HepG2 (cell line): ENCODE measurements around the gene AKAP6. TPM values are rescaled to one million over a fixed set of nuclear protein-coding genes. Genes with fewer than 3 reads are reported as not detected.

ENCODE experiments used
- ATAC-seq: fragments of 200-7000 bp; cut with Tn5 transposase; 3 replicates; pipeline ENCODE4 v1.9.1; 2020; ENCODE audit warnings: mild to moderate bottlenecking, moderate library complexity
- BruUV-seq: library from RNA; stranded (reverse); fragments of 400-500 nt; replicated peaks from 2 replicates; lab custom pipeline; 2021; lab: Mats Ljungman, UMichigan
- CTCF ChIA-PET: fragments of 300-600 bp; formaldehyde crosslinking; extraction: SDS; loops from one replicate; lab custom pipeline; 2021; ENCODE audit warnings: low total read pairs, inconsistent platforms, low intra/inter-chr PET ratio; lab: Yijun Ruan, JAX
- POLR2A ChIA-PET: fragments of 350-600 bp; sonication (Branson Sonifier 250); formaldehyde crosslinking; loops from one replicate; lab custom pipeline; 2020; ENCODE audit warnings: antibody characterized with exemption, inconsistent platforms; lab: Yijun Ruan, JAX
- DNase-seq: peaks from one replicate; pipeline ENCODE4 v3.0.0-alpha.2; 2015; ENCODE audit warnings: low spot score
- FAIRE-seq: peaks from 3 replicates; lab custom pipeline; 2011; peaks lifted over from hg19 to GRCh38; lab: Jason Lieb, UNC
- H2AFZ ChIP-seq: one replicate; pipeline ENCODE4 v1.6.1; 2011; ENCODE audit warnings: low read length, inconsistent platforms
- H3K27ac ChIP-seq: fragments of 300-600 bp; 3 replicates; pipeline ENCODE4 v1.8.0; 2011; ENCODE audit warnings: mixed run types, mild to moderate bottlenecking, mixed read lengths, low read length, inconsistent platforms; ENCODE audit not compliant: insufficient read depth; ENCODE audit errors: extremely low read length
- H3K27me3 ChIP-seq, 2 experiments: fragments of 200-600 bp in 1 of 2; 2 replicates in 1 of 2; 3 replicates in 1 of 2; pipeline versions ENCODE4 v1.6.0 to v1.8.0; 2011; ENCODE audit warnings: low read length in 2 of 2, mild to moderate bottlenecking in 2 of 2, moderate library complexity in 2 of 2, inconsistent platforms in 1 of 2; ENCODE audit not compliant: insufficient read depth in 2 of 2, control insufficient read depth in 1 of 2
- H3K36me3 ChIP-seq, 2 experiments: fragments of 200-600 bp in 1 of 2; replicated peaks in 1 of 2; 2 replicates in 1 of 2; 3 replicates in 1 of 2; pipeline versions ENCODE4 v1.5.1 to v1.8.0; 2011; ENCODE audit warnings: low read length in 2 of 2, inconsistent platforms in 1 of 2; ENCODE audit not compliant: insufficient read depth in 2 of 2, control insufficient read depth in 1 of 2
- H3K4me1 ChIP-seq: 2 replicates; pipeline ENCODE4 v1.5.1; 2012; ENCODE audit warnings: low read length, inconsistent platforms; ENCODE audit not compliant: insufficient read depth
- H3K4me2 ChIP-seq: 2 replicates; pipeline ENCODE4 v1.6.0; 2011; ENCODE audit warnings: low read depth, low read length, inconsistent platforms
- H3K4me3 ChIP-seq, 3 experiments: fragments of 200-600 bp in 1 of 3; sonication (generic), shearing (Covaris generic) in 1 of 3; replicated peaks in 1 of 3; 2 replicates each; pipeline ENCODE4 v1.5.1; 2011 to 2016; ENCODE audit warnings: low read length in 3 of 3, inconsistent platforms in 2 of 3, low read depth in 2 of 3, mild to moderate bottlenecking in 2 of 3, control low read depth in 1 of 3, mixed read lengths in 1 of 3; ENCODE audit not compliant: insufficient read depth in 1 of 3
- H3K79me2 ChIP-seq: one replicate; pipeline ENCODE4 v1.6.1; 2011; ENCODE audit warnings: low read length, inconsistent platforms; ENCODE audit not compliant: insufficient read depth
- H3K9ac ChIP-seq: 2 replicates; pipeline ENCODE4 v1.6.0; 2011; ENCODE audit warnings: mild to moderate bottlenecking, low read depth, low read length, inconsistent platforms; ENCODE audit not compliant: insufficient read depth
- H3K9me3 ChIP-seq: 2 replicates; pipeline ENCODE4 v1.5.1; 2012; ENCODE audit warnings: mild to moderate bottlenecking, low read length
- H4K20me1 ChIP-seq: 2 replicates; pipeline ENCODE4 v1.6.0; 2011; ENCODE audit warnings: inconsistent platforms, mild to moderate bottlenecking, low read length, moderate library complexity; ENCODE audit not compliant: insufficient read depth
- MAFK ChIP-seq, 2 experiments: IDR thresholded peaks in 1 of 2; conservative IDR thresholded peaks in 1 of 2; 2 replicates each; pipeline ENCODE4 v1.6.1; 2011; ENCODE audit warnings: improper control_type of control experiment in 2 of 2, low read length in 2 of 2
- MIER3 ChIP-seq: IDR thresholded peaks from 2 replicates; pipeline ENCODE4 v1.6.1; 2016; ENCODE audit warnings: missing compliant biosample characterization, borderline replicate concordance
- NFE2L2 ChIP-seq: fragments of 150-350 bp; IDR thresholded peaks from 2 replicates; pipeline ENCODE4 v1.6.1; 2014; ENCODE audit warnings: low read length
- RELA ChIP-seq: sonication (generic); formaldehyde crosslinking; IDR thresholded peaks from 2 replicates; pipeline ENCODE4 v1.4.0; 2020; ENCODE audit warnings: missing genetic modification reagents
- SCMH1 ChIP-seq: sonication (generic); formaldehyde crosslinking; IDR thresholded peaks from 2 replicates; pipeline ENCODE4 v1.9.0; 2021; ENCODE audit warnings: missing genetic modification reagents, mild to moderate bottlenecking, borderline replicate concordance
- ZMAT3 ChIP-seq: sonication (generic); formaldehyde crosslinking; conservative IDR thresholded peaks from 2 replicates; pipeline ENCODE4 v1.7.0; 2021; ENCODE audit warnings: missing genetic modification reagents
- ZNF343 ChIP-seq: sonication (generic); formaldehyde crosslinking; IDR thresholded peaks from 2 replicates; pipeline ENCODE4 v1.4.0; 2020; ENCODE audit warnings: mild to moderate bottlenecking, missing genetic modification reagents
- ZNF607 ChIP-seq: sonication (generic); formaldehyde crosslinking; IDR thresholded peaks from 2 replicates; pipeline ENCODE4 v1.5.1; 2020; ENCODE audit warnings: missing genetic modification reagents, mild to moderate bottlenecking, borderline replicate concordance
- WGBS: methylation state at CpG from one replicate; pipeline ENCODE4 v1.1.6; 2017; ENCODE audit warnings: low lambda C conversion rate; 5-methylcytosine and 5-hydroxymethylcytosine counted together
- in situ Hi-C: cut with HindIII; loops from 2 replicates; pipeline ENCODE4 v1.10.0; 2017; ENCODE audit warnings: low pct_unique_long_range_greater_than_20kb; ENCODE audit not compliant: extremely low pct_ligation_motif_present
- intact Hi-C: fragments of 100-400 bp; cut with micrococcal nuclease; formaldehyde crosslinking; loops from one replicate; pipeline ENCODE4 v1.10.0; 2022; ENCODE audit not compliant: unreplicated experiment
- polyA plus RNA-seq, 8 experiments: library from polyadenylated mRNA; depleted of rRNA in 3 of 8; stranded (reverse) in 7 of 8; unstranded in 1 of 8; fragments of >200 nt; fragmentation: Illumina TruSeq in 4 of 8; extraction: Trizol in 4 of 8; gene quantifications; 2 replicates each; pipeline versions ENCODE4 v1.2.1 to v1.2.3, GENCODE V29; 2011 to 2016; ENCODE audit warnings: low read depth in 4 of 8, missing spikeins in 1 of 8, mixed read lengths in 1 of 8; ENCODE audit not compliant: insufficient read depth in 1 of 8
- total RNA-seq, 5 experiments: library from RNA; depleted of rRNA; stranded (reverse); fragments of >200 nt; fragmentation: Illumina TruSeq; extraction: Trizol; gene quantifications; 2 replicates each; pipeline ENCODE4 v1.2.3, GENCODE V29; 2016; ENCODE audit warnings: low read depth in 1 of 5
- TF ChIP-seq, protein P1 (sequence below): sonication (generic); formaldehyde crosslinking; IDR thresholded peaks from 2 replicates; pipeline ENCODE4 v1.5.0; 2020; ENCODE audit warnings: missing genetic modification reagents
- TF ChIP-seq, protein P2 (sequence below): sonication (generic); formaldehyde crosslinking; conservative IDR thresholded peaks from 2 replicates; pipeline ENCODE4 v1.5.0; 2020; ENCODE audit warnings: missing genetic modification reagents
- TF ChIP-seq, protein P3 (sequence below): sonication (generic); formaldehyde crosslinking; IDR thresholded peaks from 2 replicates; pipeline ENCODE4 v1.5.0; 2020; ENCODE audit warnings: mild to moderate bottlenecking, low read depth, missing genetic modification reagents, borderline replicate concordance

AKAP6 gene
- total and polyA plus RNA-seq, 2 of the 13 experiments (the other 11 are each of a cell fraction or from before 2014, with no cell fraction given), result 1.4 TPM

DNA sequence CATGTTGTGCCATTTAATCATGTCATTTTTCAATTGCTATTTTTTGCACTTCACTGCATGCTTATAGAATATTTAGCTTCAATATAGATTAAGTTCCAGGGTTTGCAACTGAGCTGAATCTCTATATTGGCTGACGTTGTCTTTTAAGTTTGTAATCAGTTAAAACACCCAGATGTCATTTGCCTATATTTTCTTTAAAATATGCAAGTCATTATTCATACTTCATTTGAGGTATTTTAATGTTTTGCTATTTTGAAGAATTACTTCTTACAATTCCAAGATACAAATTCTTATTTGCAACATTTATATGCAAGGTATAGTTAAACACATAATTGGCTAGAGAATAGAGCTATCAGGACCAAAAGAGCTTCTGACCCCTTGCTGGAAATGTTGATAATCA, 434.6 kb downstream of the AKAP6 start:
- no peak overlapping the region for H3K9ac ChIP-seq
- H3K79me2 ChIP-seq, result no peaks in the 10 kb centered on the region
- 0 out of 4 replicates have a peak, but pooled peaks of 1 of the 2 experiments have one; percentile 16 for TF ChIP-seq MAFK (conservative IDR thresholded peaks at IDR 0.05 in 1 of 2, IDR thresholded peaks at IDR 0.05 in 1 of 2; ENCODE audit: low read length in 2 of 2)
- TF ChIP-seq ZNF607 (CRISPR knock-in tag), result no peak
- peak; percentile 80; the same call in 1 of the 2 replicates for TF ChIP-seq NFE2L2
- no peaks in the 10 kb centered on the region for H3K4me1 ChIP-seq
- H4K20me1 ChIP-seq, result no peaks in the 10 kb centered on the region
- H3K9me3 ChIP-seq, result peaks cover 84% of the 10 kb centered on the region
- no peak overlapping the region for H2AFZ ChIP-seq
- in situ Hi-C loops (no loop called here), intact Hi-C loops (no loop called here)
- H3K4me3 ChIP-seq, result no peak overlapping the region
- no peak overlapping the region for H3K4me2 ChIP-seq
- FAIRE-seq (no peak), DNase-seq (no peak), ATAC-seq (no peak)
- no peak overlapping the region for H3K27ac ChIP-seq
- WGBS, result 3% methylated on average over 1 of the region's 1 CpG
- H3K27me3 ChIP-seq, result no peaks in the 10 kb centered on the region
- ChIA-PET POLR2A (no interaction called here), CTCF (no interaction called here)
- no peaks in the 10 kb centered on the region for H3K36me3 ChIP-seq
- no TSS peak for BruUV-seq

DNA sequence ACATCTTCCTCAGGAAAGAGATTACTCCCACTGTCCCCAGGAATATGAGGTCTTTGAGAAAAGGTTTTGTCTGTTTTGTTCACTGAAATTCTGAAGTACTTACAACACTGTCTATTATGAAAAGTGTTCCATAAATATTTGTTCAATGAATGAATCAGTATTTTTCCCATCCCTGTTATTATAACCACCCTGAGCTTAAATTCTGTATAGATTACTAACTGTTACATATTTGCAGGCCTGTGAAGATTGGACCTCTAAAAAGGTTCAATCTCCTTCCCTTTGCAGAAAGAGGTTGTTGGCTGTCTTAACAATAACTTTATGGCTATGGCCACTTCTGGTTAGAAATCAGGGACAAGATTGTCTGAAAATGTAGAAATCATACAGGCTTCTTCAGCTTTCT, 435.0 kb downstream of the AKAP6 start:
- no peaks in the 10 kb centered on the region for H3K4me1 ChIP-seq
- no peak for FAIRE-seq
- ChIA-PET POLR2A (no interaction called here), CTCF (no interaction called here)
- H3K9ac ChIP-seq, result no peak overlapping the region
- H3K79me2 ChIP-seq, result no peaks in the 10 kb centered on the region
- H3K27ac ChIP-seq, result no peak overlapping the region
- H3K4me3 ChIP-seq, result no peak overlapping the region
- BruUV-seq, result no TSS peak
- H3K36me3 ChIP-seq, result no peaks in the 10 kb centered on the region
- no peak for ATAC-seq
- no peaks in the 10 kb centered on the region for H3K27me3 ChIP-seq
- intact Hi-C loops, result no loop called here
- peaks cover 82% of the 10 kb centered on the region for H3K9me3 ChIP-seq
- no peak overlapping the region for H3K4me2 ChIP-seq
- DNase-seq, result no peak
- no peak overlapping the region for H2AFZ ChIP-seq
- no peaks in the 10 kb centered on the region for H4K20me1 ChIP-seq
- in situ Hi-C loops, result no loop called here
- TF ChIP-seq SCMH1 (CRISPR knock-in tag) (no peak), MIER3 (CRISPR knock-in tag) (no peak), ZMAT3 (CRISPR knock-in tag) (no peak), RELA (CRISPR knock-in tag) (no peak), ZNF343 (CRISPR knock-in tag) (no peak)
- TF ChIP-seq, protein P1, sequence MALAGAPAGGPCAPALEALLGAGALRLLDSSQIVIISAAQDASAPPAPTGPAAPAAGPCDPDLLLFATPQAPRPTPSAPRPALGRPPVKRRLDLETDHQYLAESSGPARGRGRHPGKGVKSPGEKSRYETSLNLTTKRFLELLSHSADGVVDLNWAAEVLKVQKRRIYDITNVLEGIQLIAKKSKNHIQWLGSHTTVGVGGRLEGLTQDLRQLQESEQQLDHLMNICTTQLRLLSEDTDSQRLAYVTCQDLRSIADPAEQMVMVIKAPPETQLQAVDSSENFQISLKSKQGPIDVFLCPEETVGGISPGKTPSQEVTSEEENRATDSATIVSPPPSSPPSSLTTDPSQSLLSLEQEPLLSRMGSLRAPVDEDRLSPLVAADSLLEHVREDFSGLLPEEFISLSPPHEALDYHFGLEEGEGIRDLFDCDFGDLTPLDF (CRISPR knock-in tag), result no peak
- TF ChIP-seq, protein P2, sequence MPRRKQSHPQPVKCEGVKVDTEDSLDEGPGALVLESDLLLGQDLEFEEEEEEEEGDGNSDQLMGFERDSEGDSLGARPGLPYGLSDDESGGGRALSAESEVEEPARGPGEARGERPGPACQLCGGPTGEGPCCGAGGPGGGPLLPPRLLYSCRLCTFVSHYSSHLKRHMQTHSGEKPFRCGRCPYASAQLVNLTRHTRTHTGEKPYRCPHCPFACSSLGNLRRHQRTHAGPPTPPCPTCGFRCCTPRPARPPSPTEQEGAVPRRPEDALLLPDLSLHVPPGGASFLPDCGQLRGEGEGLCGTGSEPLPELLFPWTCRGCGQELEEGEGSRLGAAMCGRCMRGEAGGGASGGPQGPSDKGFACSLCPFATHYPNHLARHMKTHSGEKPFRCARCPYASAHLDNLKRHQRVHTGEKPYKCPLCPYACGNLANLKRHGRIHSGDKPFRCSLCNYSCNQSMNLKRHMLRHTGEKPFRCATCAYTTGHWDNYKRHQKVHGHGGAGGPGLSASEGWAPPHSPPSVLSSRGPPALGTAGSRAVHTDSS (CRISPR knock-in tag), result no peak
- TF ChIP-seq, protein P3, sequence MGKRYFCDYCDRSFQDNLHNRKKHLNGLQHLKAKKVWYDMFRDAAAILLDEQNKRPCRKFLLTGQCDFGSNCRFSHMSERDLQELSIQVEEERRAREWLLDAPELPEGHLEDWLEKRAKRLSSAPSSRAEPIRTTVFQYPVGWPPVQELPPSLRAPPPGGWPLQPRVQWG (CRISPR knock-in tag), result no peak
